HG02571 (cell line): Measurements from ENCODE around the gene SEPTIN2.
"Not testable (repeated sequence)": the region's sequence is repeated elsewhere in the genome, so short reads cannot be mapped to it uniquely, and the experiment has no call there.

ENCODE experiments used
- ATAC-seq: cut with Tn5 transposase; IDR thresholded peaks from one replicate; pipeline ENCODE4 v1.9.1; 2021; ENCODE audit warnings: mild to moderate bottlenecking, moderate library complexity; ENCODE audit not compliant: unreplicated experiment

Gene SEPTIN2

DNA sequence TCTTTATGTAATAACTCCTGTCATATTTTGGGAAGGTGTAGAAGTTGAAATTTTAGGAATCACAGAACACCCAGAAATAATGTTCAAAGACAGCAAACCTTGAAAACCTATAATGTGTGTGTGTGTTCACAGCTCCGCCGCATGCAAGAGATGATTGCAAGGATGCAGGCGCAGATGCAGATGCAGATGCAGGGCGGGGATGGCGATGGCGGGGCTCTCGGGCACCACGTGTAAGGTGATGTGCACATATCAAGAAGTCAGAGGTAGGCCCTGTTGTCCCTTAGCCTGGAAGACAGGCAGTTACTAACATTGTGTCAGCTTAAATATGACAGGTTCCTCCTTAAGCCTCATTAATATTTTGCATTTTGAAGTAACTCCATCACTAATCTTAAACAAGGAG lies 34.2 kb downstream of the SEPTIN2 start:
- no peak for ATAC-seq

- ATAC-seq = no peak
These were observed 34.8 kb downstream of the SEPTIN2 start for GRCh38 chr2:241350530-241350877.

- ATAC-seq = no peak
These were observed 35.3 kb downstream of the SEPTIN2 start for GRCh38 chr2:241350878-241351639.

DNA sequence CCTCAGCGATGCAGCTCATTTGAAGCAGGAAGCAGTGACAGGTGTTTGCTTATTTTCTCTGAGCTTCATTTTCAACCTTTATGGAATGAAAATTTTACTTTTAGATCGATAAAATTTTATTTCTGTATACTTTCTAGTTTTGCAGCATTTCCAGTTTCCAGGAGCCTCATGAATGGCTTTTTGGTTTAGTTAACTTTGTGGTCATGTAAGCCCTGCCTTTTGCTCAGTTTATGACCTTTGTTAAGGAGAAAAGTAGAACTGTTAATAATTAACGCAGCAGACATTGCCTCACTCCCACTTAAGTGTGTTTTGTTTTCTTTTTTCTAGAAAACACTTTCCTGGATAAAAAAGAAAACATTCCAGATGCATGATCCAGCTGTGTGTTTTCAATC lies 35.9 kb downstream of the SEPTIN2 start:
- ATAC-seq = no peak

DNA sequence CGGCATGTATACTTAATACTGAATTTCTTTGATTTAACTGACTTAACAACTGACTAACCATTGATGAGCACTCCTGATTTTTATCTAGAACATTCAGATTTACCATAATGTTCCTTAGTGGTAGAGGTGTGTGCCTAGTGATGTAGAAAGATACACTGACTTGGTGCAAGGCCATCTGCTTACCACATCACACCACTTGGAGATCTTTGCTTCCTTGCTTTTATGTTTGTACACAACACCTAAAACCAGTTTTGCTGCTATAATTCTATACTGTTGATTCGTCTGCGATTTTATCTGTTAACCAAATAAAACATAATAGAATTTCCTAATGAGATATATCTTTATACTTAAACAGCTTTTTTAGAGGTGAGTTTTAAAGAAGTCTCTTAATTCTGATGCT lies 36.5 kb downstream of the SEPTIN2 start:
- ATAC-seq = no peak

DNA sequence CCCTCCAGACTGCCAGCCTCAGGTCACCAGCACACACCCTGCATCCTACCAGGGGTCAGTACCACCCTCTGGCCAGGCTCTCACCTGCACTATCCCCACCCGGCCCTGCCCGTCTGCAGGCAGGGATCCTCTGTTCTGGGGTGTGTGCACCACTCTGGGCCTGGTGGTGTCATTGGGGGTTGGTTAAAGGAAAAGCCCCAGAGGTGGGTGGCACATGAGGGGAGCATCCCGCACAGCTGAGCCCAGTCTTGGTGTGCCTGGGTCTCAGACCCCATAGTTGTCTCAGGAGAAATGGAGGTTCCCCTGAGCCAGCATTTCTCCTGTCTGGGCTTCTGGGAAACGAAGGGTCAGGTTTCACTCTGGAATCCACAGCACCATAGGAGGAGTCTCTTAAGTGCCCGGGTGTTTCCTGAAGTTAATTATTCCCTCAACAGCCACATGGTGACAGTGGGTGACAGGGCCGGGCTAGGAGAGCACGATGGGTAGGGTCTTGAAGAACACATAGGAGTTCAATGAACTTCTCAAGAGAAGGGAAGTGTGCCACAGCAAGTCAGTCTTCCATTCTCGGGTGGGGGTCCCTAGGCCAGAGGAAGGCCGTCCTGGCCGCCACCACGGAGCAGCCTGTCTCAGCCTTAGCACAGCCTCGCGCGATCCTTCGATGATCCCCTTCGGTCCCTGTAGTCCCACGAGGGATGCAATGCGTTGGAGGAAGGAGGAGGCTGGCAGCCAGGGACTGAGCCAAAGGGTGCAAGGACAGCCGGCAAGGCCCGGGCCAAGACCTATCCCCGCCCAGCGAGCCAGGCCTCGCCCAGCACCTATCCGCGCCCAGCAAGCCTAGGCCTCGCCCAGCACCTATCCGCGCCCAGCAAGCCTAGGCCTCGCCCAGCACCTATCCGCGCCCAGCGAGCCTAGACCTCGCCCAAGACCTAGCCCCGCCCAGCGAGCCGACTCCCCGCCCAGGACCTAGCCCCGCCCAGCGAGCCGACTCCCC lies 39.2 kb downstream of the SEPTIN2 start:
- no peak for ATAC-seq

DNA sequence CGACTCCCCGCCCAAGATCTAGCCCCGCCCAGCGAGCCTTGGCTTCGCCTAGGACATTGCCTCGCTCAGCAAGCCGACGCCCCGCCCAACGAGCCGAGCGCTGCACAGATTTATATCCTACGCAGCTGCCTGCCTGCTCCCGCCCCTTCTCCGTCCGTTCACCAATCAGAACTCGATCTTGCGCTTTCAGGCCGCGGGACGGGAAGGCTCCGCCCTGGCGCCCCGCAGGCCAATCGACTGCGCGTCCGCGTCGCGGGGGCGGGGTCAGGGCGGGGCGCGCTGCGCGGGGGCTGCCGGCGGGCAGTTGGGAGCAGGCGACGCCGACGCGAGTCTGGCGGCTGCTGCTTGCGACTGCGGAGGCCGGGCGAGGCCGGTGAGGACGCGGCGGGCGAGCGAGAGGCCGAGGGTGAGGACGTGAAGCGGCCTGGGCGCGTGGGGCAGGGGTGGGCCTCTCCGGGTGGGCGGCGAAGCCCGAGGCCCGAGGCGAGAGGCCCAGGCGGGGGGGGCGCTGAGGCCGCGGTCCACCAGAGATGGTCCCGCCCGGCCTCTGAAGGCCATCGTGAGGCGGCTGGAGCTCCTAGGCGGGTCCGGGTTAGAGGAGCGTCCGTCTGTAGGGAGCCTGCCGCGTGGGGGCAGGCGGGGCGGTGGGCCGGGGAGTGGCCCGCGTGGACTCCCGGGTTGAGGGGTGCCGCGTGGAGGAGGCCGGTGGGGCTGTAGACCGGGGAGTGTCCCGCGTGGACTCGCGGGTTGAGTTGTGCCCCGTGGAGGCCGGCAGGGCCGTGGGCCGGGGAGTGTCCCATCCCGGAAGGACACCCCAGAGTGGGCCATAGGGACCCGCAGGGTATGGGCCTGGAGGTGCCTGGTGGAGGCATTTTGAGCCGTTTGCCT lies 40.5 kb downstream of the SEPTIN2 start, which contains the start of gene FARP2:
Gene FARP2, plus strand, starts transcription at position 303 of the 888 bp plus-strand sequence. CDS start 16,823 bp downstream, outside the sequence.
- peak; percentile 76 for ATAC-seq

GRCh38 chr2:241356871-241357260 lies 41.1 kb downstream of the SEPTIN2 start:
- no peak for ATAC-seq

DNA sequence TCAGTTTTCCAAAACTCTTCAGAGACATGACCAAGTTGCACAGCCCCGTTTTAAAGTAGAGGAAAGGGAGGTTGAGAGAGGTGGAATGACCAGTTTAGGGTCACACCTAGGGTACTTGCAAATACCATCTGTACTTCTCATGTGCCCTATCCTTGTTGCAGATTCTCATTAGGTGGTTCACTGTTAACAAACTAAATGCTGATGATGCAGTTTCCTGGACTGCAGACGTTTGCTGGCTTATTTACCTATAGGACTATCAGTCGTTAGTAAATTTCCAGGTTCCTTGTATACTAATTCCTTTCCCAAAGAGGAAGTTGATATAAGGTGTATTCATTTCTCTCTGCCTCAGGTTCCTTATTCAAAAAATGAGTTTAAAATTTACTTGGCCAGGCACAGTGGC lies 41.8 kb downstream of the SEPTIN2 start:
- ATAC-seq = no peak

DNA sequence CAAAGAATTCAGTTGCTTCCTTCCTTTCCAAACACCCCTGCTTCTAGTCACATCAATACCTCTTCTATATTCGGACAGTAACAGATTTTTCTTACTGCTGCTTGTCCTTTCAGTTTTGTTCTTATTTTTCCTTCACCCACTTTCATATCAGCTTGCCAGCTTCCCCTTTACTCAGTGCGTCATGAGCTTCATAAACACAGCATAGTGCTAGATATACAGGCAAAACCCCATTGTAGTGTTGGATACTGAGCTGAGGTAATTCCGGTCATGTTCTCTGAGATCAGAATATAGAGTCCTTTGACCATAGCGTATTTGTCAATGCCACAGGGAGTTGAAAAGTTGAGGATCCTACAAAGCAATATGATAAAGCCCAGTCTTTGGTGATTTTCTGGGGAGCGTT lies 42.7 kb downstream of the SEPTIN2 start:
- no peak for ATAC-seq

DNA sequence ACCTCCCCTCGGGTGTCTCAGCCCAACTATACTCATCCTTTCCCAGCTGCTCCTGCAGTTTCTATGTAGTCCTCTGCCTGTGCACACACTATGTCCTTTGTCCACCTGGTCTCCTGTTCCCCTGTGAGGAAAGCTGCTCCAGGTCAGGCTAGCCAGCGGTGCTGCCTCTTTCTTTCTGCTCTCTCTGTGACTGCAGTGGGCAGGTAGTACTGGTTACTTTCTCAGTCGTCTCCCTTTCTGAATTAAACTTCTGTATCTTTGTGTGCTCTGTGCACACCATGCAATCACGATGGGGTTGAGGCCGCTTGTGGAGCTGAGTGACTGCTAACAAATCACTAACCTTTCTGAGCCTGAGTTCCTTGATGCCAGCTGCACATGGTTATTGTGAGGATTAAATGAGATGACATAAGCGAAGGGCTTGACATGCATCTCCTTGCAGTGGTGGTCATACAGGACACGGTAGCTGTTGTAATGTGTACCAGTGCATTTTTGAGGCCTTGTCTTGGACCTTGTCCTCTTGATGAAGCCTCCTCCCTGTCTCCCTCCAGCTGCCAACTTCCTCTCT lies 43.8 kb downstream of the SEPTIN2 start:
- no peak for ATAC-seq

DNA sequence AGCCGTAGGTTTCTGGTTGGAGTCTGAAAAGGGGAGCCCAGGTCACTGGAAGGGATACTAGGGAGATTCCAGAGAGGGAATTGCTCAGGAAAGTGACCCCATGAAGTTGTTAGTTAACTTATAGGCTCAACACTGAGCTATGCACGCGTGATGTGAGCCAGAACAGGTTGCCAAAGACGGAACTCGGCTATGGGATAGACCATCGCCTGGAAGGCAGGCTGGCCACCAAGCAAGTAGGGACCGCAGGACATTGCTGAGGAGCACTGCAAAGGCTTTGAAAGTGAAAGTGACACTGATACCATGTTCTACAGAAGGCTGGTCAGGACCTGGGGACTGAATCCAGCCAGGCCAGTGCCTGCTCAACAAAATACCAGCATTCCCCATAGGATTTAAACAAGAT lies 47.7 kb downstream of the SEPTIN2 start:
- no peak for ATAC-seq

DNA sequence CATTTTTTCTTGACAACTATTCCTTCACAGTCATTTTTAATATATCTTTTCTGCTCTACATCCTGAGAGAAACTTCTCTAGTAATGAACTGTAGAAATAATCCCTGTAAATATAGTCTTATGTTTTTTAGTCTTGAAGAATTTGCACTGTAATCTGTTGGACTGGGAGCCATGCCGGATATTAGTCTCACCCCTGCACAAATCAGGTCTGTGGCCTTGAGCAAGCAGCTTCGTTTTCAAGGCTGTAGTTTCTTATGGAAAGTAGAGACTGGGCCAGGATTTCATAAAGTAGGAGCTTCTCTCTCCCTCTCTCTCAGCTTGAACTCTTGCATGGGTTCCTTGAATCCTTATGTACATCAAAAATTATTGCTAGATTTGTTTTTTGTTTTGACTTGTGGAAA lies 49.1 kb downstream of the SEPTIN2 start:
- ATAC-seq = no peak

GRCh38 chr2:241366678-241367077 lies 51.0 kb downstream of the SEPTIN2 start:
- ATAC-seq = no peak

DNA sequence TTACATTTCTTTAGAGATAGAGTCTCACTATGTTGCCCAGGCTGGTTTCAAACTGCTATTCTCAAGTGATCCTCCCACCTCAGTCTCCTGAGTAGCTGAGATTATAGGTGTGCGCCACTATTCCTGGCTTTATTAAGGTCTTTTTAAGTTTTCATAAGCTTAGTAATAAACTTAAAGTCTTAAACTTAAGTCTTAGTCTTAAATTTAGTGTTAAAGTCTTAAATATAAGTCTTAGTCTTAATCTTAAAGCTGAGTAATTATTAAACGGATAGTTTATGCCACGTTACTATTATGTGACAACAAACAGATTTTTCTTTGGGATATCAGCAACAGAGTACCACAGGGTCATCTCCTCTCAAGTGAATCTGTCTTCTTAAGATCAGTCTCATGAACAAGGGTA lies 52.9 kb downstream of the SEPTIN2 start:
- no peak for ATAC-seq

DNA sequence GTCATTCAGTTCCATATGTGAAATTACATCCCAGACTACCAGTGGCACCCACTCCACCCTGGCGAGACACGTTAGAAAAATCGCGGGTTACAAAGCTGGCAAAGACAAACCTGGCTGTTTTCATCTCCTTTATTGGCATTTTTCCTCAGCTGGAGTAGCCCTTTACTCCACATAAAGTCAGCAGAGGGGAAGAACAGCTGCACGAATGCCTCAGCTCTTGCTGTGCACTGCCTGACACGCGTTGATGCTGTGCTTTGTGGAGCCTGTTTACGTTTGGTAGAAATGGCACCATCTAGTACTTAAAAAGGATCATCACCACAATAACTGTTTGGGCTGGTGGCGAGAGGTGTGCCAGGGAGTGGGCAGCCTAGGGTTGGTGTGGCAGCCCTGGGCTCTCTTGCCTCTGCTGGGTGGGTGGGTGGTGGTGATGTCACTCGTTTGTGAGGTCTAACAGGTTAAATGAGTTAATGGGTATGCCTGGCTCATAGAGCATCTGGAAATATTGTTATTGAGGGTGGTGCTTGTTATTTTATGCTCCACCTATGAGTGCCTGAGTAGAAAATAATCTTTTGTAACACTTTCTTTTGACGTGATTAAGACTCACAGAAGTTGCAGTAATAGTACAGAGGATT lies 56.8 kb downstream of the SEPTIN2 start:
- no peak for ATAC-seq

DNA sequence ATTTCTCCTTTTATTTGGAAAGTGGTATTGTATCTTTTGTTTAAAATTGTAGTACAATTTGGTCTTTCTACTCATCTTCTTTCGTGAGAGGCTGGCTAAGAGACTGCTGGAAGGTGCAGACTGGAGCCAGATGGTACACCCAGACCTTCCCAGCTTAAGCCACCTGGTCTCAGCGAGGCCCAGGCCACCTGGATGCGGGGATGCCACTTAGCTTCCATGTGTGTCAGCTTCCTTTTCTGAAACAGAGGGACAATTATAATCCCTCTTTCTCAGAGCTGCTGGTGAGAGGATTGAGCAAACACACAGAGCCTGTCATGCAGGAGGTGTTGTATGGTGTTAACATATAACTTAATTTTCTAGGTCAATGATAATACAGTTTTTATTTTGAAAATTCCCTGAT lies 57.7 kb downstream of the SEPTIN2 start:
- no peak for ATAC-seq

GRCh38 chr2:241373906-241374305 lies 58.2 kb downstream of the SEPTIN2 start:
- ATAC-seq = not testable (repeated sequence)

GRCh38 chr2:241375300-241375699 lies 59.6 kb downstream of the SEPTIN2 start:
- ATAC-seq = no peak

DNA sequence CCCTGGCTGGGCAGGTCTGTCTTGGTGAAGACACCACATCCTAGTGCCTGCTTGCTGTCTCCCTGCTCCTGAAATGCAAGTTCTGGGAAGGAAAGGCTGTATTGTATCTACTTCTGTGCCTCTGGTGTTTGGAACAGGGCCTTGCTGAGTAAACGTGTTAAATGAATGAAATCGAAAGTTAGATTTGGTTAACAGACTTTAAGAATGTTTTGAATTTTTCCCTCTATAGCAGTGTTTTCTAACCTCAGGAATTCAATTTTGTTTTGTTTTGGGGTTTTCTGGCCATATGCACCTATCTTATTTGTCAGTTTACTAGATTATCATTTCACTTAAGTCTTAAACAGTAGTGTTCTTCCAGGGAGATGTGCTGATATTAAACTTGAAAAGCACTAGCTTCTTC lies 61.1 kb downstream of the SEPTIN2 start:
- ATAC-seq = no peak
